ENCODE measurements around the gene AIDA. TPM values are rescaled to one million over a fixed set of nuclear protein-coding genes. Genes with fewer than 3 reads are reported as not detected.

The AIDA gene
- polyA plus RNA-seq (2012; rRNA removed): 20.8 and 31.7 TPM in 2 replicates
- polyA plus RNA-seq (2012; cell fraction: cytosol; rRNA removed): 41.1 and 45.6 TPM in 2 replicates
- 4.9 and 11.4 TPM in 2 replicates for polyA plus RNA-seq (2012; cell fraction: nucleus; rRNA removed)

- H3K4me3 ChIP-seq (ENCODE audit: low read depth in 2 of 2, low read length in 1 of 2): peak within 1 kb of the TSS; percentile 72 to 91
- H3K9me2 ChIP-seq: no peaks in the 10 kb centered on the region
- peaks cover 74% of the 10 kb centered on the region for H3K79me2 ChIP-seq (ENCODE audit: insufficient read depth)
- peaks cover 0 to 11% of the 10 kb centered on the region in 2 experiments; a peak in 3 of 4 replicates for H3K4me1 ChIP-seq (ENCODE audit: control insufficient read depth in 1 of 2, insufficient read depth in 2 of 2, low read depth in 1 of 2, low read length in 1 of 2)
- POLR2A ChIA-PET: interaction anchor here (0.9 to 1.6 kb wide), 5 partner anchors 20 to 971 kb away, joined by 3 to 12 read pairs (median 4); partner anchors contain the start of genes DUSP10 and TAF1A
- H3K9ac ChIP-seq: peak within 1 kb of the TSS; percentile 86
- H3K27ac ChIP-seq (ENCODE audit: low read depth in 2 of 2, low read length in 1 of 2): peak within 1 kb of the TSS; percentile 93 to 99
- no peaks in the 10 kb centered on the region for H3K9me3 ChIP-seq
- WGBS (ENCODE audit: low lambda C conversion rate): 12% methylated on average over 50 of the region's 62 CpGs
- peaks cover 16 to 25% of the 10 kb centered on the region in 2 experiments for H3K36me3 ChIP-seq (replicated peaks in 1 of 2; ENCODE audit: control insufficient read depth in 1 of 2, insufficient read depth in 2 of 2, low read length in 1 of 2)
- H4K20me1 ChIP-seq (ENCODE audit: insufficient read depth): no peaks in the 10 kb centered on the region
- H3F3A ChIP-seq (replicated peaks; ENCODE audit: insufficient read depth): peaks cover 10% of the 10 kb centered on the region
- DNase-seq: peak; percentile 94
- H3K27me3 ChIP-seq (ENCODE audit: insufficient read depth): no peaks in the 10 kb centered on the region
- H2AFZ ChIP-seq (ENCODE audit: low read depth): peak within 1 kb of the TSS; percentile 86
- CTCF ChIA-PET: interaction anchor here (0.9 to 2.0 kb wide), 3 partner anchors 19 to 411 kb away, joined by 3 to 4 read pairs (median 3); no protein-coding TSS in a partner anchor
- H3K4me2 ChIP-seq: peak within 1 kb of the TSS; percentile 84
- TF ChIP-seq, protein P1, sequence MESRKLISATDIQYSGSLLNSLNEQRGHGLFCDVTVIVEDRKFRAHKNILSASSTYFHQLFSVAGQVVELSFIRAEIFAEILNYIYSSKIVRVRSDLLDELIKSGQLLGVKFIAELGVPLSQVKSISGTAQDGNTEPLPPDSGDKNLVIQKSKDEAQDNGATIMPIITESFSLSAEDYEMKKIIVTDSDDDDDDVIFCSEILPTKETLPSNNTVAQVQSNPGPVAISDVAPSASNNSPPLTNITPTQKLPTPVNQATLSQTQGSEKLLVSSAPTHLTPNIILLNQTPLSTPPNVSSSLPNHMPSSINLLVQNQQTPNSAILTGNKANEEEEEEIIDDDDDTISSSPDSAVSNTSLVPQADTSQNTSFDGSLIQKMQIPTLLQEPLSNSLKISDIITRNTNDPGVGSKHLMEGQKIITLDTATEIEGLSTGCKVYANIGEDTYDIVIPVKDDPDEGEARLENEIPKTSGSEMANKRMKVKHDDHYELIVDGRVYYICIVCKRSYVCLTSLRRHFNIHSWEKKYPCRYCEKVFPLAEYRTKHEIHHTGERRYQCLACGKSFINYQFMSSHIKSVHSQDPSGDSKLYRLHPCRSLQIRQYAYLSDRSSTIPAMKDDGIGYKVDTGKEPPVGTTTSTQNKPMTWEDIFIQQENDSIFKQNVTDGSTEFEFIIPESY (IDR thresholded peaks at IDR 0.05; ENCODE audit: borderline replicate concordance, low read depth): no peak
- TF ChIP-seq, protein P2, sequence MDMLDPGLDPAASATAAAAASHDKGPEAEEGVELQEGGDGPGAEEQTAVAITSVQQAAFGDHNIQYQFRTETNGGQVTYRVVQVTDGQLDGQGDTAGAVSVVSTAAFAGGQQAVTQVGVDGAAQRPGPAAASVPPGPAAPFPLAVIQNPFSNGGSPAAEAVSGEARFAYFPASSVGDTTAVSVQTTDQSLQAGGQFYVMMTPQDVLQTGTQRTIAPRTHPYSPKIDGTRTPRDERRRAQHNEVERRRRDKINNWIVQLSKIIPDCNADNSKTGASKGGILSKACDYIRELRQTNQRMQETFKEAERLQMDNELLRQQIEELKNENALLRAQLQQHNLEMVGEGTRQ (IDR thresholded peaks at IDR 0.05; ENCODE audit: borderline replicate concordance, low read depth, low read length): peak; percentile 86
- TF ChIP-seq RAD21 (IDR thresholded peaks at IDR 0.05; ENCODE audit: low read length) (no peak), RCOR1 (IDR thresholded peaks at IDR 0.05; ENCODE audit: low read length) (no peak), TCF12 (IDR thresholded peaks at IDR 0.05) (no peak), GABPA (IDR thresholded peaks at IDR 0.05; ENCODE audit: low read depth) (no peak), REST (IDR thresholded peaks at IDR 0.05; ENCODE audit: low read depth, low read length) (no peak), JUND (IDR thresholded peaks at IDR 0.05) (no peak), IRF3 (IDR thresholded peaks at IDR 0.05; ENCODE audit: low read depth, low read length) (no peak), YY1 (IDR thresholded peaks at IDR 0.05; ENCODE audit: low read depth) (peak; percentile 100), FOSL2 (IDR thresholded peaks at IDR 0.05; ENCODE audit: borderline replicate concordance, low read depth) (no peak), NFIC (IDR thresholded peaks at IDR 0.05; ENCODE audit: borderline replicate concordance) (no peak), TAF1 (IDR thresholded peaks at IDR 0.05; ENCODE audit: borderline replicate concordance, low read depth, low read length) (peak; percentile 50; the same call in 1 of the 2 replicates), GATA2 (CRISPR knock-in tag; IDR thresholded peaks at IDR 0.05) (no peak), EZH2phosphoT487 (IDR thresholded peaks at IDR 0.05; ENCODE audit: borderline replicate concordance, low read depth) (no peak), SIN3A (IDR thresholded peaks at IDR 0.05; ENCODE audit: borderline replicate concordance, low read depth, low read length) (peak; percentile 34; the same call in 1 of the 2 replicates)
- TF ChIP-seq, protein P3, sequence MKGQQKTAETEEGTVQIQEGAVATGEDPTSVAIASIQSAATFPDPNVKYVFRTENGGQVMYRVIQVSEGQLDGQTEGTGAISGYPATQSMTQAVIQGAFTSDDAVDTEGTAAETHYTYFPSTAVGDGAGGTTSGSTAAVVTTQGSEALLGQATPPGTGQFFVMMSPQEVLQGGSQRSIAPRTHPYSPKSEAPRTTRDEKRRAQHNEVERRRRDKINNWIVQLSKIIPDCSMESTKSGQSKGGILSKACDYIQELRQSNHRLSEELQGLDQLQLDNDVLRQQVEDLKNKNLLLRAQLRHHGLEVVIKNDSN (IDR thresholded peaks at IDR 0.05; ENCODE audit: borderline replicate concordance, low read depth): peak; percentile 99
- TF ChIP-seq, protein P4, sequence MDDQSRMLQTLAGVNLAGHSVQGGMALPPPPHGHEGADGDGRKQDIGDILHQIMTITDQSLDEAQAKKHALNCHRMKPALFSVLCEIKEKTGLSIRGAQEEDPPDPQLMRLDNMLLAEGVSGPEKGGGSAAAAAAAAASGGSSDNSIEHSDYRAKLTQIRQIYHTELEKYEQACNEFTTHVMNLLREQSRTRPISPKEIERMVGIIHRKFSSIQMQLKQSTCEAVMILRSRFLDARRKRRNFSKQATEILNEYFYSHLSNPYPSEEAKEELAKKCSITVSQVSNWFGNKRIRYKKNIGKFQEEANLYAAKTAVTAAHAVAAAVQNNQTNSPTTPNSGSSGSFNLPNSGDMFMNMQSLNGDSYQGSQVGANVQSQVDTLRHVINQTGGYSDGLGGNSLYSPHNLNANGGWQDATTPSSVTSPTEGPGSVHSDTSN (IDR thresholded peaks at IDR 0.05): peak; percentile 12; the same call in 1 of the 2 replicates
- TF ChIP-seq, protein P5, sequence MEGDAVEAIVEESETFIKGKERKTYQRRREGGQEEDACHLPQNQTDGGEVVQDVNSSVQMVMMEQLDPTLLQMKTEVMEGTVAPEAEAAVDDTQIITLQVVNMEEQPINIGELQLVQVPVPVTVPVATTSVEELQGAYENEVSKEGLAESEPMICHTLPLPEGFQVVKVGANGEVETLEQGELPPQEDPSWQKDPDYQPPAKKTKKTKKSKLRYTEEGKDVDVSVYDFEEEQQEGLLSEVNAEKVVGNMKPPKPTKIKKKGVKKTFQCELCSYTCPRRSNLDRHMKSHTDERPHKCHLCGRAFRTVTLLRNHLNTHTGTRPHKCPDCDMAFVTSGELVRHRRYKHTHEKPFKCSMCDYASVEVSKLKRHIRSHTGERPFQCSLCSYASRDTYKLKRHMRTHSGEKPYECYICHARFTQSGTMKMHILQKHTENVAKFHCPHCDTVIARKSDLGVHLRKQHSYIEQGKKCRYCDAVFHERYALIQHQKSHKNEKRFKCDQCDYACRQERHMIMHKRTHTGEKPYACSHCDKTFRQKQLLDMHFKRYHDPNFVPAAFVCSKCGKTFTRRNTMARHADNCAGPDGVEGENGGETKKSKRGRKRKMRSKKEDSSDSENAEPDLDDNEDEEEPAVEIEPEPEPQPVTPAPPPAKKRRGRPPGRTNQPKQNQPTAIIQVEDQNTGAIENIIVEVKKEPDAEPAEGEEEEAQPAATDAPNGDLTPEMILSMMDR (IDR thresholded peaks at IDR 0.05): no peak
Measured at GRCh38 chr1:222712253-222713090, at the start of gene AIDA, which contains the start of gene BROX. AIDA (minus strand) TSS chr1:222712491; CDS start chr1:222712317, 174 bp downstream. BROX (plus strand) TSS chr1:222712564; CDS start chr1:222715700, 3,136 bp downstream.
